Left lung (tissue), 10 donors: ENCODE measurements around the gene HS3ST3A1. TPM values are rescaled to one million over a fixed set of nuclear protein-coding genes. Genes with fewer than 3 reads are reported as not detected.

Source experiments
- ATAC-seq: fragments of 200-7000 bp; cut with Tn5 transposase; one replicate; pipeline ENCODE4 v1.9.1; 2020; ENCODE audit warnings: moderate library complexity
- DNase-seq, 4 donors: peaks; one replicate each; pipeline ENCODE4 v3.0.0-alpha.2; 2013 to 2020
- H3K27ac ChIP-seq, 2 donors: fragments of 200-600 bp; sonication (generic) in 1 of 2; one replicate each; pipeline versions ENCODE4 v1.5.0 to v1.8.0; 2020 to 2021
- H3K27me3 ChIP-seq, 2 donors: fragments of 200-600 bp; sonication (generic) in 1 of 2; one replicate each; pipeline versions ENCODE4 v1.5.0 to v1.8.0; 2020 to 2021
- H3K36me3 ChIP-seq, 2 donors: fragments of 200-600 bp; sonication (generic) in 1 of 2; one replicate each; pipeline versions ENCODE4 v1.5.0 to v1.8.0; 2020 to 2021
- H3K4me1 ChIP-seq, 2 donors: fragments of 200-600 bp; one replicate each; pipeline ENCODE4 v1.8.0; 2021
- H3K4me3 ChIP-seq, 2 donors: fragments of 200-600 bp; sonication (generic) in 1 of 2; one replicate each; pipeline versions ENCODE4 v1.5.0 to v1.8.0; 2020 to 2021; ENCODE audit warnings: mild to moderate bottlenecking in 1 of 2
- H3K9me3 ChIP-seq, 2 donors: fragments of 200-600 bp; sonication (generic) in 1 of 2; one replicate each; pipeline versions ENCODE4 v1.5.0 to v1.8.0; 2020 to 2021
- CTCF ChIP-seq, 2 donors: fragments of 200-600 bp; sonication (generic) in 1 of 2; IDR thresholded peaks; one replicate each; pipeline versions ENCODE4 v1.5.0 to v1.8.0; 2021; ENCODE audit warnings: antibody characterized with exemption in 2 of 2
- intact Hi-C, 2 donors: fragments of 100-400 bp; cut with DNase I; formaldehyde crosslinking; loops; one replicate each; pipeline versions ENCODE4 v1.11.2 to v1.14.2; 2022
- polyA plus RNA-seq, 6 donors: library from polyadenylated mRNA; unstranded; fragments of 120-200 nt; gene quantifications; one replicate each; pipeline ENCODE4 v1.2.1, GENCODE V29; 2013; ENCODE audit not compliant: insufficient read length in 6 of 6
- total RNA-seq, 2 donors: library from RNA; stranded (reverse); fragmentation: NEBNext Ultra II Directional; extraction: Animal tissue kit (Norgen Biotek cat#: 25700); gene quantifications; one replicate each; pipeline ENCODE4 v1.2.1, GENCODE V29; 2021
- donor health status: DM: no; HTN: yes; CAD: no.
- donor health status: DM: no; HTN: no; CAD: no.

HS3ST3A1 gene
- total and polyA plus RNA-seq, 8 donors: 2.7 to 9.5 (median 4.5) TPM

DNA sequence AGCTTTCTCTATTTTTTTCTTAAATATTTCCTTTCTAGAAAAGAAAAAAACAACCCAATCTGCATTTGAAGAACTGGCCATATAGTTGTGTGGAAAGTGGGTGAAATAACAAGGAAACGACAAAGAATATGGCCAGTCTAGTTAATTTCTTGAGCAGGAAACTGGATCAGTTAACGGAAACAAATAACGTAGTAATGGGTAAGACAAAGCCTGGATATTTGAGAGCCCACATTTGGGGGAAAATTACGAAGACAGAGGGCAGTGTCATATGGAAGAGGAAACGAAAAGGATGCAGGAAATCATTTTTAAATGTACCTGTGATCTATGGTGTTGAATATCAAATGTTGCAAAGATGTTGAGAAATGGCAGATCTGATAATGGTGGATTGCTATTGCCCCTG, 78.6 kb downstream of the HS3ST3A1 start:
- Histone ChIP-seq H3K27ac (no peak overlapping the region), H3K9me3 (no peaks in the 10 kb centered on the region), H3K4me3 (no peak overlapping the region), H3K36me3 (no peaks in the 10 kb centered on the region), H3K27me3 (no peaks in the 10 kb centered on the region), H3K4me1 (no peaks in the 10 kb centered on the region)
- TF ChIP-seq CTCF (IDR thresholded peaks at IDR 0.05): no peak
- intact Hi-C loops: no loop called here
- no peak for ATAC-seq
- DNase-seq: no peak

- no peaks in the 10 kb centered on the region for H3K36me3 ChIP-seq
- H3K4me1 ChIP-seq: no peaks in the 10 kb centered on the region
- H3K27ac ChIP-seq: no peak overlapping the region
- no peaks in the 10 kb centered on the region for H3K9me3 ChIP-seq
- no peak for DNase-seq
- H3K27me3 ChIP-seq: no peaks in the 10 kb centered on the region
- intact Hi-C loops: no loop called here
- TF ChIP-seq CTCF (IDR thresholded peaks at IDR 0.05): no peak
- ATAC-seq: no peak
- H3K4me3 ChIP-seq: no peak overlapping the region
Observed at GRCh38 chr17:13522749-13523148, 79.0 kb downstream of the HS3ST3A1 start.

GRCh38 chr17:13521784-13522183, 79.9 kb downstream of the HS3ST3A1 start:
- no peak for TF ChIP-seq CTCF (IDR thresholded peaks at IDR 0.05)
- Histone ChIP-seq H3K4me1 (no peaks in the 10 kb centered on the region), H3K9me3 (no peaks in the 10 kb centered on the region), H3K4me3 (no peak overlapping the region), H3K27ac (no peak overlapping the region), H3K27me3 (no peaks in the 10 kb centered on the region), H3K36me3 (no peaks in the 10 kb centered on the region)
- intact Hi-C loops: no loop called here
- no peak for ATAC-seq
- DNase-seq: no peak

GRCh38 chr17:13520899-13521572, 80.7 kb downstream of the HS3ST3A1 start:
- peak overlapping the region in 1 of 2 donors; percentile 13 for H3K27ac ChIP-seq
- H3K4me1 ChIP-seq: no peaks in the 10 kb centered on the region
- no peak for TF ChIP-seq CTCF (IDR thresholded peaks at IDR 0.05)
- ATAC-seq (peak; percentile 53), DNase-seq (no peak)
- intact Hi-C loops: no loop called here
- H3K4me3 ChIP-seq: no peak overlapping the region
- no peaks in the 10 kb centered on the region for H3K27me3 ChIP-seq
- H3K36me3 ChIP-seq: no peaks in the 10 kb centered on the region
- H3K9me3 ChIP-seq: no peaks in the 10 kb centered on the region

GRCh38 chr17:13518261-13519000, 83.3 kb downstream of the HS3ST3A1 start:
- Histone ChIP-seq H3K27ac (no peak overlapping the region), H3K9me3 (no peaks in the 10 kb centered on the region), H3K27me3 (no peaks in the 10 kb centered on the region), H3K36me3 (no peaks in the 10 kb centered on the region), H3K4me3 (no peak overlapping the region), H3K4me1 (no peaks in the 10 kb centered on the region)
- ATAC-seq (no peak), DNase-seq (no peak)
- intact Hi-C loops: no loop called here
- TF ChIP-seq CTCF (IDR thresholded peaks at IDR 0.05): no peak
